ENCODE data around the gene CHST15.

The CHST15 gene

GRCh38 chr10:124082555-124082954 is 10.8 kb downstream of the CHST15 start:
- no peak for DNase-seq (ENCODE audit: low read depth)

GRCh38 chr10:124081547-124082140 is 11.8 kb downstream of the CHST15 start:
- no peak for DNase-seq (ENCODE audit: low read depth)

DNA sequence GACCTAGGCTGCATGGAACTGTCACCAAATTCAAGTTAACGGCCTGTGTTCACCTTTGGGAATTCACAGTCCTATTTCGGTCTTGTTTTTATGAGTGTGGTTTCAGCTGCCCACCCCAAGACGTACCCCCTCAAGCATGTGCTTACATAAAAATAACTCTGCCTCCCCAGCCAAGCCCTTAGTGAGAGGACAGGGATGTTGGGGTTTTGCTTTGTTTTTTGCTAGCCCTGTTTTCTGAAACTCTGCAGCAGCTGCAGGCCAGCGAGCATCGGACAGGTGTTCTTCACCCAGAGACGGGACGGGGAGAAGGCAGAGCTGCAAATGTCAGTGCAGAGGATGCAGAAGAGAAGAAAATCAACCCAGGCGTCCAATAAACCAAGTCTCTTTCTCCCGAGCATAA is 13.5 kb downstream of the CHST15 start:
- DNase-seq (ENCODE audit: low read depth): no peak

DNA sequence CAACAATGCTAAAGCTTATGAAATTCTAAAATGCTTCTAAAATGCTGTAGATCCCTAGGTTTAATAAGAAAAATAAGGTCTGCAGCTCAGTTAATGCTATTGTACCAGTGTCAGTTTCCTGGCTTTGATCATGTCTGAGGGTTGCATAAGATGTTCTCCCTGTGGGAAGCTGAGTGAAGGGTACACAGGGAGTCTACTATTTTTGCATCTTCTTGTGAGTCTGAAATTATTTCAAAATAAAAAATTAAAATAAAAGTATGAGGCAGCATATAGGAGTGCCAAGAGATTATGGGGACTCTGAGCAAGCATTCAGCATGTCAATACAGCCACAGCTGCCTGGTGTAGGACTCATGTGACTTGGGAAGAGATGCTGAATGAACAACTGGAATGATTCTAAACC is 14.7 kb downstream of the CHST15 start:
- DNase-seq (ENCODE audit: low read depth): no peak

DNA sequence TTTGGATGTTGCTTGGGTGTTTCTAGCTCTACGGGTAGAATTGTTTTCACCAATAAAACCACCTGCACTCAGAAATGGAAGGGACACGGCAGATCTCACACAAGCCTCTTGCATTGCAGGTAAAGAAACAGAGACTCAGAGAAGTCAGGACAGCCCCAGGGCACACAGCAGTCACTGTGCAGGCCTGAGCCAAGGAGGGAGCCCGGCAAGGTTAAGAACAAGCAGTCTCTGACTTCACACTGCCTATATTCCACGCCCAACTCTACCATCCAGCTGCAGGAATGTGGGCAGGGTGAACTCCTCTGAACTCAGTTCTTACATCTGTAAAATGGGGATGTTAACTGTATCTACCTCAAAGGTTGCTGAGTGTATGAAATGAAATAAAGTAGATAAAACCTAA is 15.4 kb downstream of the CHST15 start:
- no peak for DNase-seq (ENCODE audit: low read depth)

DNA sequence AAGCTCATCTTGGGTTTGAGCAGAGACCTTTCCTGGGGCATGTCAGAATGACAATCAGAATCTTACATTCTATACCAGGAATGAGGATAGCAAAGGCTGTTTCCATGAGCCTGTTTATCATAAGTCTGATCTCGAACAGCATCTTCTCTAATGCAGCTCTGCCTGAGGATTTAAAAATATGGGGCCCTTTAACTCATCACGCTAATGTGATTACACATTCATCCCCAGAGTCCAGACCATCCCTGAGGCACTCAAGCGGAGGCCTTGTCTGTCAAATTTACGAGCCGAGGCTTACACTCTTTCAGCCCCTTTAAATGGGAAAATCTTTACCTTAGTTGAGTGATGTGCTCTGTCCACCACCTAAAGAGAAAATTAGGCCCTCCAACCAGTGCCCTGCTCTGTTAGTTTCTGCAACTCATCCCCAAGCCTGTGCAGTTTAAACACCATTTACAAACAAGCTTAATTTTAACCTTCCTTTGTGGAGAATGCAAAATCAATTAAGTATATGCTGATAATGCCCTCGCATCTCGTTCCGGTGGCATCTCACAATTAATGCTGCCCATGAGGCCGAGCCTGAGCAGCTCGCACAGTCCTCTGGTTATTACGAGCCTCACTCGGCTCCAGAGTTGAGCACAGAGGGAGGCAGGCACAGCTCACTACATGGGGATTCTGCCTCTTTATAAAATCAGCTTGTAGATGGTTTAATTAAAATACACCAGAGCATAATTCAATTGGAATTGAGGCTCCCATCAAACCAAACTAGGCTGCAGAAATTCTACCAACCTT is 16.0 kb downstream of the CHST15 start:
- no peak for DNase-seq (ENCODE audit: low read depth)

- no peak for DNase-seq (ENCODE audit: low read depth)
Measured at GRCh38 chr10:124076148-124076733, 17.2 kb downstream of the CHST15 start.

DNA sequence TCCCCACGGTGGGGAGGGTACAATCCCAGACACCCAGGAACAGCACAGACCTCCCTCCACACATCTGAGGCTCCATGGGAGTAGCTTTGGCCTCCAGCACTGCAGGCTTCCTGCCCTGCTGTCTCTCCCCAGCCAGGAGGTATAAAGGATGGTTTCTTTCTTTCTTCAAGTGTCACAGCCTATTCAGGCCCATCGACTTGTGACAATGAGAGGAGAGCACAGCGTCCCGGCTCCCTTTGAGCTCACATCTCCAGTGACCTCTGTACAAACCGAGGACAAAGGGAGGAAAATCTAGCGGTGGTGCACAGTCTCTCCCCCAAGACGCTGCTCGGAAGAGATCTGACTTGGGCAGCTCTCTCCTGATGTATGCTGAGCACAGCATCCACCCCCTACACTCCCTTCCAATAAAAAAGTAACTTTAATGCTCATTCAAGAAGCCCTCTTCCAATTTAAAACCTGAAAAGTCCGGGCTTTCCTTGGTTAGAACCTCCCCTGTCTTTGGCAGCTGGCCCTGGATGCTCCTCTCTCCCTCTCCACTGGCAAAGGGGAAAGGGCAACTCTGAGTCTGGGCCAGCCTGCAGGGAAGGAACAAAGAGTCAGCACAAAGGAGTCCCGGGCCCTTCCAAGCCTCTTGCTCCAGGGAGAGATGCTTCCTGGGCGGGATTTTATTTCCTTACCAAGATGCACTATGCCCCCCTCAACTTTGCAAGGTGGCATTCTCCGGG is 18.0 kb downstream of the CHST15 start:
- no peak for DNase-seq (ENCODE audit: low read depth)

GRCh38 chr10:124074501-124075109 is 18.8 kb downstream of the CHST15 start:
- no peak for DNase-seq (ENCODE audit: low read depth)

- no peak for DNase-seq (ENCODE audit: low read depth)
Measured at GRCh38 chr10:124073978-124074377, 19.4 kb downstream of the CHST15 start.

DNA sequence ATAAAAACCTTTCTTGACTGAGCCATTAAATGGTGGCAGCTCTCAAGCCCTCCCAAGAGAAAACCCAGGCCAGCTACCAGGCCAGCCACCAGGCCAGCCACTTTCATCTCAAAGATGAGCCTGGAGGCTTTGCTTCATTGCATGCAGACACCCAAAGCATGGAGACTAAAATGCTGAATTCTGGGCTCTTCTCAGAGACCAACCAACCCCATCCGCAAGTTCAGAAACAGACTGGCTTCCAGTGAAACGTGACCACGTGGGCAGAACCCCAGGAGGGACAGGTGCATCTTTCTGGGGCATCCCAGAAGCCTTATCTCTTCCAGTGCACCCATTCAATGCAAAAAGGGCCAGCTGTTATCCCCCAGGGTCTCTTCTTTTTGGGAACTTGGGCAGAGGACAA is 20.9 kb downstream of the CHST15 start:
- DNase-seq (ENCODE audit: low read depth): no peak

DNA sequence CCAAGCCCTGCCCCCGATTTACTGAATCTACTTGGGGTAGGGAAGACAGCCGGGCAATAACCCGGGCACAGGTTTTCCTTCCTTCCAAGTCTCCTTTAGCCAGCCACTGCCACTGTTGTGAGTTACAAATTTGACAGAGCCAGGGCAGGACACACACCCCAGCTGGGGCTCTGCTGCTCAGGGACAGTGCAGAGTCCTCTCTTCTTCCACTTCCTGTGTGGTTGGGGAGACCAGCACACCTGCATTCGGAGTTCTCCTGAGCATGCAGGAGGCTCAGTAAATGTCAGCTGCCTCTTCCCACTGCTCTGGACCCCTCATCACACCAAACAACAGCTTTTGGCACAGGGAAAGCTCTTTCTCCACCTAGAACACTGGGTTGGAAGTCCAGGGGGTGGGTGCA is 21.3 kb downstream of the CHST15 start:
- no peak for DNase-seq (ENCODE audit: low read depth)

DNA sequence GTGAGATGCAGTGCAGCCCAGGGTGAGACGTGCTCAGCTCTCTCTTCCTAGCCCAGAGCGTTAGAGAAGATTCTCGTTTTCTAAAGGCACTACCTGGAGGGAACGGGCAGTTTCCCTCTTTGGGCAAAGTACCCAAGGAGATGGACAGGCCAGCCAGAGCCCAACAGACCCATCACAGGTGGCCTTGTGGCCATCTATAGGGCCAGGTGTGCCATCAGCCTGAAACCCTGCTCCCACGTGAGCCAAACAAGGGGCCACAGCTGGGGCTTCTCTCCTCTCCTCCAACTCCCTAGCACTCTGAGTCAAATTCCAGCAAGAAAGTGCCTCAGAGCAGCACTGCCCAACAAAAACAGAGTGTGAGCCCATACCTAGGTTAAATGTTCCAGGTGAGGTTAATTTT is 22.3 kb downstream of the CHST15 start:
- DNase-seq (ENCODE audit: low read depth): no peak

GRCh38 chr10:124070666-124071065 is 22.7 kb downstream of the CHST15 start:
- no peak for DNase-seq (ENCODE audit: low read depth)

- DNase-seq (ENCODE audit: low read depth): no peak
Measured at GRCh38 chr10:124069341-124070264, 23.8 kb downstream of the CHST15 start.

- DNase-seq (ENCODE audit: low read depth): no peak
Measured at GRCh38 chr10:124068929-124069328, 24.5 kb downstream of the CHST15 start.

GRCh38 chr10:124067825-124068400 is 25.5 kb downstream of the CHST15 start:
- no peak for DNase-seq (ENCODE audit: low read depth)

DNA sequence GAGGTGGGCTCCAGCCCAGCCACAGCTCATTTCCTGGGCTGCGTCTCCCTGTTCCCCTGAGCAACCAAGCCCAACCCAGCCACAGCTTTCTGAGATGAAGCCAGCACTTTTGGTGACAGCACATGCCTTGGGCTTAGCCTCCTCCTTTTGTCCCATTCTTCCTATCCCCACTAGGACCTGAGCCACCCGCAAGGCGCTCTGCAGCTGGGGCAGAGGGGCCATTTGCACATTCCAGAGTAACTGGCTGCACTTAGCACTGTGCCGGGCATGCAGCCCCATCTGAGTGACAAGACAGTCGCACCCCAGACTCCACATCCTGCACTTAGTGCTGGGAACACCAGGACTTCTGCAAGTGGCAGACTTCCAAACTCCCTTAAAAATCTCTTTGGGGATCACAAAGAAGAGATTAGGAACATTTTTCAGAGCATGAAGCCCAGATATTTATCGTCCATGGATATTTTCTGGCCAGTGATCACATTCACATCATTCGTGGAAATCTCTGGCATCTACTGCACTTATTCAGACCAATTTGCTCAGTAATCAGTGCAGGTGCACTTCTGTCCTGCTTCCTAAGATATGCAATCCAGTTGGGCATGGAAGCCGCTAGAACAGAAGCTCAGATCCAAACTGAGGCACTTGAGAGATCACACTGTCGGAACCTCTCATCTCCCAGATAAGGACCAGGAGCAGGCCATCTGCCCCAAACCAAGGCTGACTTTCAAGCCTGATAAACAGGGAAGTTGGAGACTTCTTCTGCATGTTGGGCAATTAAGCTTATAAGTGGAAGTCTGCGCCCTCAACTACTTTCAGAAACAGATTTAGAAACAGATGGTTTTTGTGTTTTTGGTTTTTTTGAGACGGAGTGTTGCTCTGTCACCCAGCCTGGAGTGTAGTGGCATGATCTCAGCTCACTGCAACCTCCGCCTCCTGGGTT is 26.4 kb downstream of the CHST15 start:
- DNase-seq (ENCODE audit: low read depth): no peak

- DNase-seq (ENCODE audit: low read depth): no peak
Measured at GRCh38 chr10:124066126-124066700, 27.2 kb downstream of the CHST15 start.

All from CMK (cell line).